KBM-7 (cell line): ENCODE measurements around the gene IFI44L.

Experiments
- DNase-seq: peaks from one replicate; pipeline ENCODE4 v3.0.0-alpha.2; 2015
- in situ Hi-C: fragments of 300-500 bp; cut with MboI; formaldehyde crosslinking; loops from 2 replicates; pipeline ENCODE4 v1.14.3; 2020; ENCODE audit warnings: low sequenced_read_pairs, low pct_unique_long_range_greater_than_20kb, mixed read lengths

Gene IFI44L

GRCh38 chr1:78678324-78678723 lies 58.1 kb downstream of the IFI44L start:
- in situ Hi-C loops = no loop called here

GRCh38 chr1:78681265-78681664 lies 61.0 kb downstream of the IFI44L start:
- no peak for DNase-seq
- in situ Hi-C loops = no loop called here

More at GRCh38 chr1:78678324-78678723, 58.1 kb downstream of the IFI44L start:
- peak; percentile 3 for DNase-seq

GRCh38 chr1:78682496-78682895 lies 62.2 kb downstream of the IFI44L start:
- in situ Hi-C loops = no loop called here
- no peak for DNase-seq

- in situ Hi-C loops = no loop called here
- no peak for DNase-seq
These were observed 62.8 kb downstream of the IFI44L start for GRCh38 chr1:78683079-78683478.

GRCh38 chr1:78687315-78687714 lies 67.1 kb downstream of the IFI44L start:
- in situ Hi-C loops = no loop called here
- DNase-seq = no peak

- no peak for DNase-seq
- in situ Hi-C loops = no loop called here
These were observed 67.7 kb downstream of the IFI44L start for GRCh38 chr1:78687914-78688313.

GRCh38 chr1:78688697-78689096 lies 68.4 kb downstream of the IFI44L start:
- in situ Hi-C loops = no loop called here
- DNase-seq = no peak

GRCh38 chr1:78690516-78690915 lies 70.3 kb downstream of the IFI44L start:
- in situ Hi-C loops = no loop called here
- DNase-seq = no peak

- no peak for DNase-seq
- in situ Hi-C loops = no loop called here
These were observed 71.9 kb downstream of the IFI44L start for GRCh38 chr1:78691995-78692747.
